DND-41 (cell line): ENCODE data around the gene DDX49.

Experiments used
- ATAC-seq: fragments of 200-7000 bp; cut with Tn5 transposase; 3 replicates; pipeline ENCODE4 v1.9.1; 2021; ENCODE audit warnings: low read depth; ENCODE audit not compliant: insufficient read depth
- DNase-seq: peaks from one replicate; pipeline ENCODE4 v3.0.0-alpha.2; 2020
- H2AFZ ChIP-seq: 2 replicates; pipeline ENCODE4 v1.6.0; 2012; ENCODE audit warnings: low read depth, low read length
- H3K27ac ChIP-seq: 2 replicates; pipeline ENCODE4 v1.5.1; 2012; ENCODE audit warnings: low read length, inconsistent platforms
- H3K27me3 ChIP-seq: fragments of 200-600 bp; sonication (generic); 2 replicates; pipeline ENCODE4 v1.6.0; 2012; ENCODE audit warnings: low read length, mild to moderate bottlenecking, inconsistent platforms; ENCODE audit not compliant: insufficient read depth, poor library complexity
- H3K36me3 ChIP-seq: 2 replicates; pipeline ENCODE4 v1.5.1; 2012; ENCODE audit warnings: low read length, inconsistent platforms; ENCODE audit not compliant: insufficient read depth
- H3K4me1 ChIP-seq: 2 replicates; pipeline ENCODE4 v1.5.1; 2012; ENCODE audit warnings: mild to moderate bottlenecking, low read length; ENCODE audit not compliant: insufficient read depth
- H3K4me2 ChIP-seq: 2 replicates; pipeline ENCODE4 v1.6.0; 2012; ENCODE audit warnings: mild to moderate bottlenecking, moderate library complexity, low read length, inconsistent platforms; ENCODE audit not compliant: insufficient read depth
- H3K4me3 ChIP-seq, 2 experiments: fragments of 200-600 bp in 1 of 2; shearing (Covaris generic) in 1 of 2; 2 replicates each; pipeline ENCODE4 v1.5.1; 2012 to 2016; ENCODE audit warnings: inconsistent platforms in 2 of 2, low read length in 2 of 2, mild to moderate bottlenecking in 2 of 2, low read depth in 1 of 2, moderate library complexity in 1 of 2
- H3K79me2 ChIP-seq: 2 replicates; pipeline ENCODE4 v1.6.0; 2012; ENCODE audit warnings: low read length, inconsistent platforms; ENCODE audit not compliant: insufficient read depth
- H3K9ac ChIP-seq: 2 replicates; pipeline ENCODE4 v1.6.0; 2012; ENCODE audit warnings: low read depth, mild to moderate bottlenecking, inconsistent platforms, low read length, moderate library complexity
- H3K9me3 ChIP-seq: 2 replicates; pipeline ENCODE4 v1.5.1; 2012; ENCODE audit warnings: low read length, moderate library complexity, mild to moderate bottlenecking, inconsistent platforms; ENCODE audit not compliant: insufficient read depth, severe bottlenecking
- H4K20me1 ChIP-seq: 2 replicates; pipeline ENCODE4 v1.6.0; 2012; ENCODE audit warnings: low read length; ENCODE audit not compliant: insufficient read depth
- CTCF ChIP-seq: IDR thresholded peaks from 2 replicates; pipeline ENCODE4 v1.5.1; 2012; ENCODE audit warnings: borderline replicate concordance, low read length, moderate library complexity, mild to moderate bottlenecking; ENCODE audit not compliant: poor library complexity, severe bottlenecking; ENCODE audit errors: extremely low read depth
- EZH2 ChIP-seq: IDR thresholded peaks from 3 replicates; pipeline ENCODE4 v1.6.1; 2012; ENCODE audit warnings: borderline replicate concordance, low read depth, mild to moderate bottlenecking, moderate library complexity, low read length, inconsistent platforms; ENCODE audit not compliant: severe bottlenecking

Gene DDX49

GRCh38 chr19:18928018-18928805 lies 8.7 kb downstream of the DDX49 start:
- TF ChIP-seq EZH2: no peak
- TF ChIP-seq CTCF: no peak
- H3K4me3 ChIP-seq: no peak overlapping the region
- H3K27ac ChIP-seq: no peak overlapping the region
- no peak overlapping the region for H3K9ac ChIP-seq
- no peaks in the 10 kb centered on the region for H3K9me3 ChIP-seq
- H3K4me2 ChIP-seq: no peak overlapping the region
- DNase-seq: no peak
- ATAC-seq: no peak
- H2AFZ ChIP-seq: no peak overlapping the region
- H3K79me2 ChIP-seq: no peaks in the 10 kb centered on the region
- H3K36me3 ChIP-seq: peaks cover 41% of the 10 kb centered on the region
- H3K4me1 ChIP-seq: no peaks in the 10 kb centered on the region
- no peaks in the 10 kb centered on the region for H3K27me3 ChIP-seq
- H4K20me1 ChIP-seq: no peaks in the 10 kb centered on the region

- H3K27me3 ChIP-seq: no peaks in the 10 kb centered on the region
- DNase-seq (no peak), ATAC-seq (peak; percentile 17; the same call in 1 of the 3 replicates)
- no peaks in the 10 kb centered on the region for H3K79me2 ChIP-seq
- no peak overlapping the region for H3K4me2 ChIP-seq
- no peak overlapping the region for H2AFZ ChIP-seq
- TF ChIP-seq CTCF: no peak
- no peaks in the 10 kb centered on the region for H3K4me1 ChIP-seq
- no peak overlapping the region for H3K9ac ChIP-seq
- no peaks in the 10 kb centered on the region for H4K20me1 ChIP-seq
- no peaks in the 10 kb centered on the region for H3K9me3 ChIP-seq
- no peak overlapping the region for H3K27ac ChIP-seq
- peaks cover 37% of the 10 kb centered on the region for H3K36me3 ChIP-seq
- no peak overlapping the region for H3K4me3 ChIP-seq
Observed at GRCh38 chr19:18929311-18929710, 9.8 kb downstream of the DDX49 start.

- H3K9me3 ChIP-seq: no peaks in the 10 kb centered on the region
- no peaks in the 10 kb centered on the region for H3K27me3 ChIP-seq
- no peak overlapping the region for H3K4me3 ChIP-seq
- H2AFZ ChIP-seq: no peak overlapping the region
- no peaks in the 10 kb centered on the region for H4K20me1 ChIP-seq
- H3K36me3 ChIP-seq: peaks cover 20% of the 10 kb centered on the region
- H3K27ac ChIP-seq: no peak overlapping the region
- no peak overlapping the region for H3K4me2 ChIP-seq
- H3K4me1 ChIP-seq: no peaks in the 10 kb centered on the region
- no peak overlapping the region for H3K9ac ChIP-seq
- DNase-seq: no peak
- ATAC-seq: no peak
- TF ChIP-seq CTCF (no peak), EZH2 (no peak)
- no peaks in the 10 kb centered on the region for H3K79me2 ChIP-seq
Observed at GRCh38 chr19:18931316-18932162, 12.0 kb downstream of the DDX49 start.
